ENCODE results near the gene MALRD1. TPM values are rescaled to one million over a fixed set of nuclear protein-coding genes. Genes with fewer than 3 reads are reported as not detected.

The MALRD1 gene
- total RNA-seq, 1 experiment from 2014 or later: 0.50 TPM

- Mint-ChIP-seq H3K27ac (no peak overlapping the region), H3K4me1 (no peaks in the 10 kb centered on the region), H3K27me3 (ENCODE audit: low read depth) (peaks cover 2% of the 10 kb centered on the region; the same call in 1 of the 2 replicates), H3K9me3 (peaks cover 27% of the 10 kb centered on the region), H3K36me3 (peaks cover 10% of the 10 kb centered on the region), H3K4me3 (no peak overlapping the region)
- ATAC-seq (no peak), DNase-seq (ENCODE audit: low spot score) (no peak)
- TF ChIP-seq CTCF (IDR thresholded peaks at IDR 0.05): no peak
- TF ChIP-seq E2F1 (CRISPR knock-in tag; IDR thresholded peaks at IDR 0.05): no peak
- no peak for TF ChIP-seq ELF4 (CRISPR knock-in tag; IDR thresholded peaks at IDR 0.05; ENCODE audit: low read depth)
- no peak for TF ChIP-seq ETV6 (CRISPR knock-in tag; IDR thresholded peaks at IDR 0.05)
- no peak for TF ChIP-seq MXD4 (CRISPR knock-in tag; IDR thresholded peaks at IDR 0.05; ENCODE audit: borderline replicate concordance)
- no peak for TF ChIP-seq ARID4B (CRISPR knock-in tag; IDR thresholded peaks at IDR 0.05; ENCODE audit: borderline replicate concordance)
- TF ChIP-seq E2F5 (CRISPR knock-in tag; IDR thresholded peaks at IDR 0.05): no peak
- no peak for TF ChIP-seq ZNF396 (CRISPR knock-in tag; IDR thresholded peaks at IDR 0.05; ENCODE audit: borderline replicate concordance)
- no peak for TF ChIP-seq ATF1 (CRISPR knock-in tag; IDR thresholded peaks at IDR 0.05)
- no peak for TF ChIP-seq JUN (CRISPR knock-in tag; IDR thresholded peaks at IDR 0.05)
- TF ChIP-seq ESRRA (CRISPR knock-in tag; IDR thresholded peaks at IDR 0.05; ENCODE audit: borderline replicate concordance): no peak
- no peak for TF ChIP-seq PRRX2 (CRISPR knock-in tag; IDR thresholded peaks at IDR 0.05)
- no peak for TF ChIP-seq ZNF263 (CRISPR knock-in tag; IDR thresholded peaks at IDR 0.05; ENCODE audit: low read depth)
- no peak for TF ChIP-seq ZNF138 (CRISPR knock-in tag; conservative IDR thresholded peaks at IDR 0.05)
- TF ChIP-seq CBFB (CRISPR knock-in tag; IDR thresholded peaks at IDR 0.05; ENCODE audit: low read depth): no peak
- no peak for TF ChIP-seq ATF2 (CRISPR knock-in tag; IDR thresholded peaks at IDR 0.05; ENCODE audit: borderline replicate concordance, low read depth)
- no peak for TF ChIP-seq STAT6 (CRISPR knock-in tag; conservative IDR thresholded peaks at IDR 0.05; ENCODE audit: low read depth)
- POLR2A ChIA-PET: no interaction called here
- CTCF ChIA-PET: no interaction called here
These were observed 401.3 kb downstream of the MALRD1 start for GRCh38 chr10:19449860-19450259.
